Ramos (cell line): ENCODE data around the gene SHMT2.

Experiments
- in situ Hi-C: fragments of 300-500 bp; cut with MboI; formaldehyde crosslinking; loops from one replicate; pipeline ENCODE4 v1.14.3; 2022; ENCODE audit warnings: low sequenced_read_pairs; ENCODE audit not compliant: unreplicated experiment

The SHMT2 gene

DNA sequence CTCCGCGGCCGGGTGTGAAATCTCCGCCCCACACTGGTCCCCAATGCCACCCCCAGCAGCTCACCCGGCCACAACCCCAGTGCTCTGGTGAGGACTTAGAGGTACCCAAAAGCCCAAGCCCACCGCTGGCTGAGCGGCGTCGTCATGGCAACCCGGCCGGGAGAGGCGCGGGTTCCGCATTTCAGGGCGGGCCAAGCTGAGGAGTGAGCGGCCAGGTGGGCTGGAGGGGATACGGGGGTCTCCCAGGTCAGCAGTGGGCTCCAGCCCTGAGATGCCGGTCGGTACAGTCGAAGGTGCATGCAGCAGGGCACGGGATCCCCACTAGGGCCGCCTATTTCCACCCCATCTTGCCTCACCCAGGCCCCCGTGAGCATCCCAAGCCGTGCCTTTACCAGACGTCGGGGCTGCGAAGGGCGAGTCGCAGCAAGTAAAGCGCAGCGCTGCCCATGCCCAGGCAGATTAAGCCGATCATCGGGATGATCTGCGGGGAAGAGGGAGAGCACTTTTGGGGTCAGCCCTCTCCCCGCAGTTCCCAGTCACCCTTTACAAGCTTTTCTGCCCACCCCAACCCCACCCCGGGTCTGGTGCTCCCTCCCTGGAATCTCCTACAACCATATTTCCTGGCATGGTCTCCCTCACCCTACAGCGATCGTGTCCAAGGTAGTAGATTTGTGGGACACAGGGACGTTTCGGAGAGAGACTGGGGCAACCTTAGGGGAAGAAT lies 6.9 kb downstream of the SHMT2 start:
- in situ Hi-C loops, result loop anchor here (25.0 kb wide), 3 partner anchors 226 to 651 kb away; partner anchors contain the start of genes CDK4, CYP27B1, EEF1AKMT3 and GLI1

DNA sequence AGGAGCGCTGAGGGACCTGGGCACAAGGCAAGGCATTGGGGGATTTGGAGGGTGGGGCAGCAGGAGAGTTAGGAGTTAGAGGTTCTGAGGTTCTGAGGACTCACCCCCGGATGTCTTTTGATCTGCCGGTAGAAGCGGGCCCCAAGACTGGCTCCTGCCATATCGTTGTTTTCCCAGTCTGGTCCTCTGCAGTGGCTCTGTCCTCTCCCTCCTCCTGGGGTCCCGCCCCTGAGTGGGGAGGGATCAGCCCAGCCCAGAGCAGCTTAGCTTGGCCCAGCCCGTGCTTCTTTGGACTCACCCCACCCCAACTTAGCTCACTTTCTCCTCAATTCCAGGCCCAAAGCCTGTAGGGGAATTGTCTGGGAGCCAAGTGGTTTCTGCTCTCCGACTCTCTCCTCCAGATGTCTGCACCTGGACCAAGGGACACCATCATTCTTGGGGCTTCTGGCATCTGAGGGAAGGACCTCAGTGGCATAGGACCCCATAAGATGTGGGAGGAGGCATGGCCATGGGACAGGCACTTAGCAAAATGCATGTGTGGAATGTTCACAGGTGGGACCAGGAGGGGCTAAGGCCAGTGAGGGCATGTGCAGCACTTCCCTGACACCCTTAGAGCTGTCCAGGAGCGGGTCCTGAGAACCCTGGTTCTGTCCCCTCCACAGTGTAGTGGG lies 7.5 kb downstream of the SHMT2 start:
- in situ Hi-C loops, result loop anchor here (25.0 kb wide), 3 partner anchors 225 to 650 kb away; partner anchors contain the start of genes CDK4, CYP27B1, EEF1AKMT3 and GLI1

DNA sequence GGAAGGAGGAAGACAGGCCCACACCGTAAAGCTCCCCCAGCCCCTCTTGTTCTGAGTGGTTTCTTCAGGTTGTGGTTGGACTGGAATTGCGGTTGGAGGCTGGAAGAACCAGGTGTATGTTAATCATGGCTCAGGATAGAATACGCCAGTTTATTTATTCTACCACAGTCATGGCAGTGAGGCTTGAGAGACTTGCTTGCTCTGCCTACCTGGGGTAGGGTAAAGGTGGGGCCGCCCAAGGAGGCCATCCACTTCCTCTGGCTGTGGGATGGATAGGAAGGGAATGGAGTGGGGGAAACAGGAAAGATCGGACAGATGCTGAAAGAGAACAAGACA lies 8.1 kb downstream of the SHMT2 start:
- in situ Hi-C loops, result loop anchor here (25.0 kb wide), 3 partner anchors 225 to 650 kb away; partner anchors contain the start of genes CDK4, CYP27B1, EEF1AKMT3 and GLI1

DNA sequence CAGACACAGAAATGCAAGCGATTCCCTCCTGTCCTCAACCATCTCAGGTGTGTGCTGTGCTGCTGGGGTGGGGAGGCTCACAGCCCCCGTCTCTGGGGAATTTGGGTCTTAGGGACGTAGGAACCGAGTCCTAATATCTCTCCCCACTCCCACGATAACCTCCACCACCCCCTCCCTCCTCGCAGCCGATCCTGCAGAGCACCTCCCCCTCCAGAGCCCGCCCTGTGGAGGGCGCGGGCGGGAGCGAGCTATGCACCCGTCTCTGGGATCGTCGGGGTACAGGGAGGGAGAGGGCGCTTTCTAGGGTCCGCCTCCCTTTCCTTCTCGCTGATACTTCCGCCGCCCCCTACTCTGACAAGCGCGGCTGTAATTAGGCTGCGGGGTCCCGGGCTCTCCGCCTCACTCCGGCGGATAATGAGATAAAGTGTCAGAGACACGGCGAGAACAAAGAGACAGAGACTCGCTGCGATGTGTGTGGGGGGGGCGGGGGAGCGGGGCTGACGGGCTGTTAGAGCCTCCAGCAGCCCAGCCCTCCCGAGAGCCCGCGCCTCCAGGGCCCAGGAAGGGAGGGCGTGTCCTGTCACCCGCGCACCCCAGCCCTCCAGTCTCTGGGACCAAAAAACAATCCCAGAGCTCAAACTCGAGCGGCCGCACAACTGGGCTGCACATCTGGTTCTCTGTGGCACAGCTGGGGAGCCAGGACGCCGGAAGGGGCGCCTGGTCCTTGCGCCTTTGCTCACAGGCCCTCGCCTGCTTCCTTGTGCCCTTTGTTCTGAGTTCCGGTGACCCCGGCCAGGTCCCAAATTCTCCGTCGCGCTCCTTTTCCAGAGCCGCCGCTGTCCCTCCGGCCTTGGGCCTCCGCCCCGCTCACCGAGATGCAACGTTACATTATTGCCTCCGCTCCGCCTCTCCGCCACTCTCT lies 8.7 kb downstream of the SHMT2 start:
- in situ Hi-C loops, result loop anchor here (25.0 kb wide), 3 partner anchors 224 to 649 kb away; partner anchors contain the start of genes CDK4, CYP27B1, EEF1AKMT3 and GLI1

DNA sequence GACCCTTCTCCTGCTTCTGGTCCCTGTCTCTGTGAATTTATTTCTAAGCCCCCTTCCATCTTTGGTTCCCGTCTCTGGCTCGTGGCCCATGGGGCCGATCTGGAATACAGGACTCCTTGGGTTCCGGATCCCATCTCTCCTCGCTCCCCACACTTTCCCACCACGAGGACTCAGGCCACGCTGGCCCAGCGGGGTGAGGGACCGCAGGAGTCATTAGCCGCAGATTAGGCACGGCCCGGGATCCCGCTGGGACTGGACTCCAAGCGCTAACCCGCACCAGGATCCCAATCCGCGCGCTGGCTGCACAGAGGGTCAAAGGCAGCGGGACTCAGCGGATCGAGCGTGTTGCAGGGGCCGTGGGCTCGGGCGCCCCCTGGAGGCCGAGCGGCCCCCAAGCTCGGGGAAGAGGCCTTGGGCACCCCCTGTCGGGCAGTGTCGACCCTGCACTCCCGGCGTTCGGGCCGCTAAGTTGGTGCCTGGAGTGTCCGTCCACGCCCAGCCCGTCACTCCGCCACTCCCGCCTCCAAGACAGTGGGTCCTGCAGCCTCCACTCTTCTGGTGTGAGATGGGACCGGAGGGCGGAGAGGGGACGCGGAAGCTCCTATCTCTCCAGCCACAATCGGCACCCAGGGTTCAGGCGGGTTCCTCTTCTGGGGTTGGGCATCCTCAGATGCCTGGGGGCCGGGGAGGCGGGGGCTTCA lies 9.5 kb downstream of the SHMT2 start:
- in situ Hi-C loops, result loop anchor here (25.0 kb wide), 3 partner anchors 223 to 648 kb away; partner anchors contain the start of genes CDK4, CYP27B1, EEF1AKMT3 and GLI1

DNA sequence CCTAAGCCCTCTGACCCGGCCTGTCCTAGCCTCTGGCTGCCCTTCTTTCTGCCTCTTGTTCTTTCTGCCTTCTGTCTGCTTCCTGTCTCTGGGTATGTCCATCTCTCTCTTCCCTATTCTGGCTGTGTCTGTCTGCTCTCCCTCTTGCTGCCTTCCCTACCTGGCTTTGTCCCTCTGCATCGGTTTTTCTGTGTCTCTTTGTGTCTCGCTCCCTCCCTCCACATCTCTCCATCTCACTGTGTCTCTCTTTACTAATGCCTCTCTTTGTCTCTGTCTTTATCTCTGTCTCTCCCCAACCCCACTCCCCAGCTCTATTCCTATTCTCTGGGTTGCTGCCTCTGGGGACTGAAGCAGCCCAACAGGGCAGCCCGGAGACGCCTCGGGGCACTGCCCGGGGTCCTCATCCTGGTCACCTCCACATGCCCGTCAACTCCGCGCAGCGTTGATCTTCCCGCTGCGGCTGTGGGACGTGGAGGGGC lies 10.1 kb downstream of the SHMT2 start:
- in situ Hi-C loops, result loop anchor here (25.0 kb wide), 3 partner anchors 223 to 648 kb away; partner anchors contain the start of genes CDK4, CYP27B1, EEF1AKMT3 and GLI1

DNA sequence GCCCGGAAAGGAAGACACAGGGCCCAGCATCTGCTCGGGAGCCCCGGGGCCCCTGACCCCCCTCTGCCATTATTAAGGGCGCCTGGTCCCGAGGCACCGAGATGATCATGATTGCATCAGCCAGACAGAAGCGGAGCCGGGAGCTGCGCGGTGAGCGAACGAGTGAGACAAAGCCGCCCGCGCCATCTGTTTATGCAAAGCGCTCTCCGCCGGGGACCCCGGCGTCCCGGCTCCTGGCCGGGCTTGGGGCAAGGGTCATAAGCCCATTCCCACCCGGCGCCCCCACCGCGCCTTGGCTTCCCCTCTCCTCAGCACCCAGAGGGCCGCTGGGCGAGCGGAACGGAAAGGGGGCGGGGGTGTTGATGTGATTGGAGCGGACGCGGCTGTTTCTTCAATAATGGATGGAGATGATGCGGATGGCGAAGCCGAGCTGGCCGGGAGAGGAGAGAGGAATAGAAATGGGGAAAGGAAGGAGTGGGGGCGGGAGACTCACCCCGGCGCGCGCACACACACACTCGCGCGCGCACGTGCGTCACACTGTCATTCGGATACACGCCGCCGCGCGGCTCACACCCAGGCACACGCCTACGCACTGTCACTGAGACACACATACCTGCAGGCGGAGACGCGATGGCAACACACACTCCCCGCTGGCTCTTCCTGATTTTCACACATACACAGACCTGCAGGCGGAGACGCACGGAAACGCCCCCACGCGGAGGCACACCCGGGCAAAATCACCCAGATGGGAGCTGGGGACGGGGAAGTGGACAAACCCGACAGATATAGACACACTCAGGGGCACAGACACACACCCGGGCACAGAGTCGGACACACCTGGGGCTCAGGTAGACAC lies 10.8 kb downstream of the SHMT2 start:
- in situ Hi-C loops, result loop anchor here (25.0 kb wide), 3 partner anchors 222 to 647 kb away; partner anchors contain the start of genes CDK4, CYP27B1, EEF1AKMT3 and GLI1

DNA sequence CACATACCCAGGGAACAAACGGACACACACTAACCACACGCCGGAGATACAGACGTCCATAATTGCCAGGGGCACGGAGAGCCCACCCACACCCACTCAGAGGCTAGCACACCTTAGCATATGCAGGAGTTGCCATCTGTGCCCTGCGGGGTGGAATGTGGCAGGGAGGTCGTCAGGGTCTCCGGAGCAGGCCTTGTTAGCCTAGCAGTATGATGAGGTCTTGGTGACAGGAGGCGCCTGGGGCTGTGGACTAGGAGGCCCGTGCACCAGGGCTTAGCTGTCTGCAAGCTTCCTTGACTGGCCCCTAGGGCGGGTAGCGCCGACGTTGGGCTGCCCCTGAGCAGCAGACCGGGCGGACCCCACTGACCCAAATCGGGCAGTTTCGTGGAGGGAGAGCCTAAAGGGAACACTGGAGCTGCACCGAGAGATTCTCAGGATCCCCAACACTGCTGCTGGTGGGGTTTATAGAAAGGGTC lies 11.5 kb downstream of the SHMT2 start:
- in situ Hi-C loops, result loop anchor here (25.0 kb wide), 3 partner anchors 221 to 646 kb away; partner anchors contain the start of genes CDK4, CYP27B1, EEF1AKMT3 and GLI1

DNA sequence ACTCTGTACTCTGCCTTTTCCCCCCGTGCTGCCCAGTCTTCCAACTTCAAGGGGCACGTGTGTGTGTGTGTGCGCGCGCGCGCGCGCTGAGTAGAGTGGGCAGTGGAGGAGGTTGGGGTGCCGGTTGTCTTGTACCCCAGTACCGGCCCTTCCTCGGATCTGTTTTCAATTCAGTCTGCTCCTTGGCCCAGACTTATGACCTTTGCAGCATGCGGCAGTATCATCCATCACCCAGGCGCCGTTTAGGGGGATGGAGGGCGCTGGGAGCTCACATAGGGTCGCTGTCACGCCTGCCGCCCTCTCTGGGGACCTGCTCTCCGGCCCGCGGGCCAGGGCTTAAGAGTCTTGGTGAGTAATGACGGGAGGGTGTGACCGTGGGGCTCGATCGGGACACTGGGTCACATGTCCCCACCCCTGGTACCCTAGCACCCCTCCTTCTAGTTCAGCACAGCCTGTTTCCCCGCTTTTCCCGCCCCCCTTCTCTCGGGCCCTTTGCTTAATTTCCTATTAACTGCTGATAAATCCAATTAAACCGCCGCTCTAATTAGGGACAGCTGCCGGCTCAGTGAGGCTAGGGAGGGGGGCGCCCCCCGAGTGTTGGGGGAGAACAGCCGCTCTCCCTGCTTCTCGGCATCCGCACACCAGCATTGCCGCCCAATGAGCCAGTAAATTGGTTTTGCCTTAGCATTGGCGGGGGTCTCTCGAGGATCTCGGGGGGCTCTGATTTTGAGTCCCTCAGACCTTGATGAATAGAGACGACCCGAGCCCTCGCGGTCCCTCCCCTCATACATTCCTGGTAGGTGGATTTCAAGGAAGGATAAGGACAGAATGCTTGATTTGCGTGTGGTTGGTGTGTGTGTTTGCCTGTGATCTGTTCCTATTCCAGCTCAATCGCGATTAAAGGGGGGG lies 12.1 kb downstream of the SHMT2 start:
- in situ Hi-C loops, result loop anchor here (25.0 kb wide), 3 partner anchors 221 to 646 kb away; partner anchors contain the start of genes CDK4, CYP27B1, EEF1AKMT3 and GLI1

DNA sequence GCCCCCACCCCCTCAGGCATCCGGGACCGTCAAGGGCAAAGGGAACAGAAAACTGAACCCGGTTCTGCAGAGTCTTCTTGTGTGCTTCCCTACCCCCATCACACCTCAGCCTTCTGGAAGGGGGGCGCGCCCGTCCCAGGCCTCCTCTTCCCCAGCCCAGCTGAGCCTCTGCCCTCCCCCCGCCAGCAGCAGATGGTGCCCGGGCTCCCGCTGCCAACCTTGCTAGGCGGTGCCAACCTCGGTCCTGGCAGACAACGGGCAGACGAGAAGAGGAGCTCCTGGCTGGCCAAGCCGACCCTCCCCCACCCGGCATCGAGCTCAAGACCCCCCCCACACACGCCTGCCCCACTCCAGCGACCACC lies 12.8 kb downstream of the SHMT2 start:
- in situ Hi-C loops, result loop anchor here (25.0 kb wide), 3 partner anchors 220 to 645 kb away; partner anchors contain the start of genes CDK4, CYP27B1, EEF1AKMT3 and GLI1

DNA sequence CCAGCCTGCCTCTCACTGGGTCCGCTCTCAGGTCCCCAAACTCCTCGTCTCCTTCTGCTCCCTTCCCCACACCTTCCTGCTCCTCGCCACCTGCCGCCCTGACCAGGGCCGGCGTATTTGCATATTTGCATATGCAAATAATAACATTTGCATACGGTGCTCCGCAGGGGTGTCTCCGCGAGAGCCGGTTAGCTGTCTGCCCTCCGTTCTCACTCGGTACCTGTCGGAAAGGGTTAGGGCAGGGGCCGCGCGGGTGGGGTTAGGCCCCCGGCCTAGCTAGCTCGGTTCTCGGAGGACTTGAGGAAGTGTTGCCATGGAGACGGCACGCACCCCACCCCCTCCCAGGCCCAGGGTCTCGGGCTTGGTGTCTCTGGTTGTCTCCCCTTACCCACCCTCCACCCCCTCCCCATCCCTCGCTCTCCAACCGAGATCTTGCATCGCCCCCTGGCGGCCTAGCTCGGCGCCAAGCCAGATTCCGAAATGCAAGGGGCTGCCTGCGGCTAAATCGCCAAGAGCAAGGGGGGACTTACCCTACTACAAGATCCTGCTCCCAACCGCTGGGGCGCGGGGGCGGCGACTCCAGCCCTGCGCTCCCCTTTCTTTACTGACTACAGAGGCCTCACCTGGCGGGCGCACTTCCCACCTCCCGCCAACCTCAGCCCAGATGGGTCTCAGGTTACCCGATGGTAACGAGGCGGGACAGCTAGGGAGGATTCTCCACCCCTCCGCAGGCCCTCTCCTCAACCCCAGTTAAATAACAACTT lies 13.4 kb downstream of the SHMT2 start:
- in situ Hi-C loops, result loop anchor here (25.0 kb wide), 3 partner anchors 219 to 644 kb away; partner anchors contain the start of genes CDK4, CYP27B1, EEF1AKMT3 and GLI1

DNA sequence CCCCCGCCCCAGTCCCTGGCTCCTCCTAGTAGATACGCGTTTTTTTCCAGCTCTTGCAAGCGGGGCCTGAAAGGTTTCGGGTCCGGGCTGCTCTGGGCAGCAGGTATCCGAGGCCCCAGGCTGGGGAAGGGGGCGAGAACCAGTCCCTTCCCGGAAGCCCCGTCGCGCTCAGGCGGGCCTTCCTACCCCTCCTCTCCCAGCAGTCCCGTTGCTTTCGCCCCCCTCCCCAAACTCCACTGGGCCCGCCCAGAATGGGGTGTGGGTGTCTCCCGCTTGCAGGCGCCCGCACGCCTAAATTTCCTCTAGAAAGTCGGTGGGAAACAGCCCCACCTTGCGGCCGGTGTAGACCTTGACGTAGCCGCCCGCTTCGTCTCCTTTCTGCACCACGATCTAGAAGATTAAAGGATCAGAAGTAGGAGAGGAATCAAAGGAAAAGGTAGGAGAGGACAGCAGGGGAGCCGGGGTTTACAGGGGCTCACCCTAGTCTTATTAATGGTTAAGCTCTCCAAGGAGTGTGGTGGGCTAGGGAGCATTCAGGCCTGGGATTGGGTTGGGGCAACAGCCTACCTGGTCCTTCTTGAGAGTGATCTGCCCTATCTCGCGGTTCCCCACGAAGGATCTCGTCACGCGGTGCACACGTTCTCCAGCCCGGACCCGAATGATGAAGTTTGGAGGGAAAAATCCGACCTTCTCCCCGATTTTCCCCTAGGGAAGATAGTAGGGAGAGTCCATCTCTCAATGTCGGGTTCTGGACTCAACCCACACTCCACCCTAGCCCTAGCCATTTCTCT lies 14.2 kb downstream of the SHMT2 start:
- in situ Hi-C loops, result loop anchor here (25.0 kb wide), 3 partner anchors 219 to 644 kb away; partner anchors contain the start of genes CDK4, CYP27B1, EEF1AKMT3 and GLI1

DNA sequence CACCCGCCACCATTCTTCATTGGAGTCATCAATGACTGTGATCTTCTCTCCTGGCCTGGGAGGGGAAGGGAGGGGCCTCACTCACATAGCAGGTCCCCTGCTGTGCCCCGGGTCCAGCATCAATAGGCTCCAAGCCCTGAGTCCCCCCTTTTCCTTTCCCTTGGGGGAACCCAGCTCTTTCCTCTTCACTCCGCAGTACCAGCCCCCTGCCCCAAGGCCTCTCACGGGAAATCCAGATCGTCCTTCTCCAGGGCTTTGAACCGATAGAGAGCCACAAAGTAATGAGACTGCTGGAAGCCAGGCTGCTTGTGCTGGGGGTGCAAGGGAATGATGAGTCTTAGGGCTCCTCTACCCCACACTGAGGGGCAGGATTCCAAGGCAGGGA lies 14.8 kb downstream of the SHMT2 start:
- in situ Hi-C loops, result loop anchor here (25.0 kb wide), 3 partner anchors 218 to 643 kb away; partner anchors contain the start of genes CDK4, CYP27B1, EEF1AKMT3 and GLI1

DNA sequence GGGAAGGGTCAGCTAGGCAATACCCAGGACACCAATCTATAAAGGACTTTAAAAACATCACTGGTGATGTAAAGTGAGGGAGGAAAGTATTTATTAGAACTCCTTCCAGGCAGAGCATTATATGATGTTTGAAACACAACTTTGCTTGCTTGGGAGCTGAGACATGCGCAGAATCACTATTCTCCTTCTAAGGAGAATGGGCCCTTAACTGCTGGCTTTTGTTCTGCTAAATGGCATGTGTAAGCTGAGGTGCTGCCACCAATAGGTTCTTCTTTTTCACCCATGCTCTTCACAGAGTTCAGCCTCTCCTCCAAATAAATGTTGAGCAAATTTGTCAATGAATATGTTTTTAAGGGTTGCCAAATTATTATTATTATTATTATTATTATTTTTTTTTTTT lies 17.5 kb downstream of the SHMT2 start:
- in situ Hi-C loops, result loop anchor here (5.0 to 25.0 kb wide), 4 partner anchors 35 to 640 kb away; partner anchors contain the start of genes CDK4, CYP27B1, EEF1AKMT3 and GLI1
